Cardiac muscle cell (in vitro differentiated cells and primary cell): ENCODE results near the gene CDH19. TPM values are rescaled to one million over a fixed set of nuclear protein-coding genes. Genes with fewer than 3 reads are reported as not detected.

Experiments
- DNase-seq, 2 donors: peaks; one replicate each; pipeline versions ENCODE4 v3.0.0 to v3.0.0-alpha.2; 2010 to 2017; ENCODE audit warnings: low read depth in 1 of 2, low spot score in 1 of 2
- H3K27ac ChIP-seq: fragments of 200-600 bp; sonication (generic); 2 replicates; pipeline ENCODE4 v1.5.1; 2016
- H3K27me3 ChIP-seq: fragments of 200-600 bp; sonication (generic); 2 replicates; pipeline ENCODE4 v1.6.0; 2016; ENCODE audit warnings: control low read depth
- H3K36me3 ChIP-seq: fragments of 200-600 bp; sonication (generic); 2 replicates; pipeline ENCODE4 v1.5.1; 2016; ENCODE audit warnings: control low read depth
- H3K4me1 ChIP-seq: fragments of 200-600 bp; sonication (generic); 2 replicates; pipeline ENCODE4 v1.8.1; 2017; ENCODE audit warnings: low read depth, mild to moderate bottlenecking, mixed run types
- H3K4me3 ChIP-seq: fragments of 200-600 bp; sonication (generic); 2 replicates; pipeline ENCODE4 v1.5.1; 2016; ENCODE audit warnings: mild to moderate bottlenecking
- H3K9me3 ChIP-seq: fragments of 200-600 bp; sonication (generic); 2 replicates; pipeline ENCODE4 v1.5.1; 2017; ENCODE audit warnings: low read depth, mild to moderate bottlenecking, control low read depth
- polyA plus RNA-seq: library from polyadenylated mRNA; unstranded; fragments of >200 nt; fragmentation: Nextera tagmentation; extraction: Ambion mirVana; gene quantifications from 2 replicates; pipeline ENCODE4 v1.2.1, GENCODE V29; 2016
- total RNA-seq: library from RNA; depleted of rRNA; stranded (reverse); fragments of >200 nt; gene quantifications from 2 replicates; pipeline ENCODE4 v1.2.3, GENCODE V29; 2016
- TF ChIP-seq, protein P1 (sequence below): IDR thresholded peaks from 2 replicates; pipeline ENCODE4 v1.5.1; 2012; ENCODE audit warnings: low read depth, mild to moderate bottlenecking, low read length

The CDH19 gene
- total and polyA plus RNA-seq, 2 experiments from 2014 or later = not detected

DNA sequence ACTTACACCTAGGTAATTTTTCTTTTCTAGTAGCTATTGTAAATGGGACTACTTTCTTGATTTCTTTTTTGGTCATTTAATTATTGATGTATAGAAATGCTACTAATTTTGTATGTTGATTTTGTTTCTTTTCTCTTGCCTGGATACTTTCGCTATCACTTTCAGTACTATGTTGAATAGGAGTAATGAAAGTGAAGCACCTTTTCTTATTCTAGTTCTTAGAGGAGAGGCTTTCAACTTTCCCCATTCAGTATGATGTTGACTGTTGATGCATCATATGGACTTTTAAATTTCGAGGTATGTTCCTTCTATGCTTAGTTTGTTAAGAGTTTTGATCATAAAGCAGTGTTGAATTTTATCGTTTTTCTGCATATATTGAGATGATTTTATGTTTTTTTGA, 142.5 kb downstream of the CDH19 start:
- Histone ChIP-seq H3K36me3 (no peaks in the 10 kb centered on the region), H3K27ac (no peak overlapping the region), H3K27me3 (no peaks in the 10 kb centered on the region), H3K4me3 (no peak overlapping the region), H3K9me3 (no peaks in the 10 kb centered on the region), H3K4me1 (no peaks in the 10 kb centered on the region)
- DNase-seq = no peak
- TF ChIP-seq, protein P1, sequence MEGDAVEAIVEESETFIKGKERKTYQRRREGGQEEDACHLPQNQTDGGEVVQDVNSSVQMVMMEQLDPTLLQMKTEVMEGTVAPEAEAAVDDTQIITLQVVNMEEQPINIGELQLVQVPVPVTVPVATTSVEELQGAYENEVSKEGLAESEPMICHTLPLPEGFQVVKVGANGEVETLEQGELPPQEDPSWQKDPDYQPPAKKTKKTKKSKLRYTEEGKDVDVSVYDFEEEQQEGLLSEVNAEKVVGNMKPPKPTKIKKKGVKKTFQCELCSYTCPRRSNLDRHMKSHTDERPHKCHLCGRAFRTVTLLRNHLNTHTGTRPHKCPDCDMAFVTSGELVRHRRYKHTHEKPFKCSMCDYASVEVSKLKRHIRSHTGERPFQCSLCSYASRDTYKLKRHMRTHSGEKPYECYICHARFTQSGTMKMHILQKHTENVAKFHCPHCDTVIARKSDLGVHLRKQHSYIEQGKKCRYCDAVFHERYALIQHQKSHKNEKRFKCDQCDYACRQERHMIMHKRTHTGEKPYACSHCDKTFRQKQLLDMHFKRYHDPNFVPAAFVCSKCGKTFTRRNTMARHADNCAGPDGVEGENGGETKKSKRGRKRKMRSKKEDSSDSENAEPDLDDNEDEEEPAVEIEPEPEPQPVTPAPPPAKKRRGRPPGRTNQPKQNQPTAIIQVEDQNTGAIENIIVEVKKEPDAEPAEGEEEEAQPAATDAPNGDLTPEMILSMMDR = no peak

DNA sequence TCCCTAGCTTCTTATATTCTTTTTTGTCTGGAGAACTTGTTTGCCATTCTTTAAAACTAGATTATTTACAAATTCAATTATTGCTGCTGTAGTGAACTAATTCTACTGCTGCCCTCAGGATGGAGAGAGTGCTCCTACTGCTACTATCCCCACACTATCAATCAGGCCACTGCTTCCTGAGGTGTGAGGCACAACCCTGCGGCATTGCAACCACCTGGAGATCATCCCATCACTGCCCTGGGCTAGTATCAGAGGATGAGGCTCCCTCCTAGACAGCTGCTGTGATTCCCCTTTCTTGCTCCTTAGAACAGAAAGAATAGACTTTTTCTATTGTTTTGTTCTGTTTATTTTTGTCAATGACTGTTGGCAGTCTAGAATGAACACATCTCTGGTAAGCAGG, 146.6 kb downstream of the CDH19 start:
- TF ChIP-seq, protein P1 = no peak
- H3K36me3 ChIP-seq = no peaks in the 10 kb centered on the region
- H3K4me1 ChIP-seq = no peaks in the 10 kb centered on the region
- H3K9me3 ChIP-seq = no peaks in the 10 kb centered on the region
- no peak for DNase-seq
- no peaks in the 10 kb centered on the region for H3K27me3 ChIP-seq
- H3K27ac ChIP-seq = no peak overlapping the region
- H3K4me3 ChIP-seq = no peak overlapping the region
